Gastroesophageal sphincter (tissue), 3 donors: ENCODE results near the gene TNRC6A.

ENCODE experiments used
- EP300 ChIP-seq: sonication (generic); formaldehyde crosslinking; IDR thresholded peaks from one replicate; pipeline ENCODE4 v1.6.1; 2017; ENCODE audit warnings: antibody characterized with exemption, mild to moderate bottlenecking
- POLR2A ChIP-seq, 2 donors: fragments of 450-650 bp; IDR thresholded peaks; one replicate each; pipeline ENCODE4 v1.6.1; 2017; ENCODE audit warnings: antibody characterized with exemption in 2 of 2, mild to moderate bottlenecking in 2 of 2, moderate library complexity in 1 of 2
- POLR2AphosphoS5 ChIP-seq: sonication (generic); formaldehyde crosslinking; IDR thresholded peaks from one replicate; pipeline ENCODE4 v1.6.1; 2017; ENCODE audit warnings: antibody characterized with exemption
- TF ChIP-seq, protein P1 (sequence below), 4 experiments: fragments of 200-600 bp in 2 of 4; fragments of 450-650 bp in 2 of 4; sonication (generic) in 1 of 4; IDR thresholded peaks; one replicate each; pipeline ENCODE4 v1.5.1; 2017 to 2019; ENCODE audit warnings: antibody characterized with exemption in 4 of 4, mild to moderate bottlenecking in 2 of 4, moderate library complexity in 2 of 4

- no peak for TF ChIP-seq POLR2A (IDR thresholded peaks at IDR 0.05)
- TF ChIP-seq, protein P1, sequence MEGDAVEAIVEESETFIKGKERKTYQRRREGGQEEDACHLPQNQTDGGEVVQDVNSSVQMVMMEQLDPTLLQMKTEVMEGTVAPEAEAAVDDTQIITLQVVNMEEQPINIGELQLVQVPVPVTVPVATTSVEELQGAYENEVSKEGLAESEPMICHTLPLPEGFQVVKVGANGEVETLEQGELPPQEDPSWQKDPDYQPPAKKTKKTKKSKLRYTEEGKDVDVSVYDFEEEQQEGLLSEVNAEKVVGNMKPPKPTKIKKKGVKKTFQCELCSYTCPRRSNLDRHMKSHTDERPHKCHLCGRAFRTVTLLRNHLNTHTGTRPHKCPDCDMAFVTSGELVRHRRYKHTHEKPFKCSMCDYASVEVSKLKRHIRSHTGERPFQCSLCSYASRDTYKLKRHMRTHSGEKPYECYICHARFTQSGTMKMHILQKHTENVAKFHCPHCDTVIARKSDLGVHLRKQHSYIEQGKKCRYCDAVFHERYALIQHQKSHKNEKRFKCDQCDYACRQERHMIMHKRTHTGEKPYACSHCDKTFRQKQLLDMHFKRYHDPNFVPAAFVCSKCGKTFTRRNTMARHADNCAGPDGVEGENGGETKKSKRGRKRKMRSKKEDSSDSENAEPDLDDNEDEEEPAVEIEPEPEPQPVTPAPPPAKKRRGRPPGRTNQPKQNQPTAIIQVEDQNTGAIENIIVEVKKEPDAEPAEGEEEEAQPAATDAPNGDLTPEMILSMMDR (IDR thresholded peaks at IDR 0.05): no peak
- peak; percentile 38 for TF ChIP-seq POLR2AphosphoS5
- no peak for TF ChIP-seq EP300
These were observed 4.9 kb downstream of the TNRC6A start for GRCh38 chr16:24734382-24734781.
